ENCODE data around the gene ANHX.

Gene ANHX

DNA sequence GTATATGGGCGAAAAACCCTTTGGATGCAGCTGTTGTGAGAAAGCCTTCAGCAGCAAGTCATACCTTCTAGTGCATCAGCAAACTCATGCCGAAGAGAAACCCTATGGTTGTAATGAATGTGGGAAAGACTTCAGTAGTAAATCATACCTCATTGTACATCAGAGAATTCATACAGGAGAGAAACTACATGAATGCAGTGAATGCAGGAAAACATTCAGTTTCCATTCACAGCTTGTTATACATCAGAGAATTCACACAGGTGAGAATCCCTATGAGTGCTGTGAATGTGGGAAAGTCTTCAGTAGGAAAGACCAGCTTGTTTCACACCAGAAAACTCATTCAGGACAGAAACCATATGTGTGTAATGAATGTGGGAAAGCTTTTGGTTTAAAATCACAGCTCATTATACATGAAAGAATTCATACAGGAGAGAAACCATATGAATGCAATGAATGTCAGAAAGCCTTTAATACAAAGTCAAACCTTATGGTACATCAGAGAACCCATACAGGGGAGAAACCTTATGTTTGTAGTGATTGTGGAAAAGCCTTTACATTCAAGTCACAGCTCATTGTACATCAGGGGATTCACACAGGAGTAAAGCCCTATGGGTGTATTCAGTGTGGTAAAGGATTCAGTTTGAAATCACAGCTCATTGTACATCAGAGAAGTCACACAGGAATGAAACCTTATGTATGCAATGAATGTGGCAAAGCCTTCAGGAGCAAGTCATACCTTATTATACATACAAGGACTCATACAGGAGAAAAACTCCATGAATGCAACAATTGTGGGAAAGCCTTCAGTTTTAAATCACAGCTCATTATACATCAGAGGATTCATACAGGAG is 33.0 kb downstream of the ANHX start:
- DNase-seq, result no peak

DNA sequence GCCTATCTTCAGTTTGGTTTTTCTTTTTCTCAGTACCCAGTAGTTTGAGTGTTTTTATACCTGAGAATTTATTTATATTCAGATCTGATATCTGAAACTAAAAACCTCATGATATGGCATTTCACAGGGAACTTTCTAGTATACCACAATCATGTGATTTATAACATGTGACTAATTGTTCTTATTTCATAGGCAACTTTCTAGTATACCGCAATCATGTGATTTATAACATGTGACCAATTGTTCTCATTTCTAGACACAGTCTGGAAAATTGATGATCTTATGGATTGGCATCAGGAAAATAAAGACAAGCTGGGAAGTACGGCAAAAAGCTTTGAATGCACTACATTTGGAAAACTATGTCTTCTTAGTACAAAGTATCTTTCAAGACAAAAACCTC is 33.8 kb downstream of the ANHX start:
- no peak for DNase-seq

DNA sequence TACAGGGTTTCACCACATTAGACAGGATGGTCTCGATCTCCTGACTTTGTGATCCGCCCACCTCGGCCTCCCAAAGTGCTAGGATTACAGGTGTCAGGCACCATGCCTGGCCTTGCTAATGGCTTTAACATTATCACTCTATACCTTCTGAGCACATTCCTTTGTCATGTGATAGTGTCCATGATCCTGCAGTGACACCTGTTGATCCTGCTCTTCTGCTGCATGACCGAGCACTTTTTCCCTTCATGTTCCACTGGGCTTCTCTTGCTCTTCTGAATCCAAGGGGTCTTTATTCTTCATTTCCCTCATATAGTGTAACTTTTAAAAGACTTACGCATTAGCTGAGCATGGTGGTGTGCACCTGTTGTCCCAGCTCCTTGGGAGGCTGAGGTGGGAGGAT is 42.8 kb downstream of the ANHX start:
- no peak for DNase-seq

DNA sequence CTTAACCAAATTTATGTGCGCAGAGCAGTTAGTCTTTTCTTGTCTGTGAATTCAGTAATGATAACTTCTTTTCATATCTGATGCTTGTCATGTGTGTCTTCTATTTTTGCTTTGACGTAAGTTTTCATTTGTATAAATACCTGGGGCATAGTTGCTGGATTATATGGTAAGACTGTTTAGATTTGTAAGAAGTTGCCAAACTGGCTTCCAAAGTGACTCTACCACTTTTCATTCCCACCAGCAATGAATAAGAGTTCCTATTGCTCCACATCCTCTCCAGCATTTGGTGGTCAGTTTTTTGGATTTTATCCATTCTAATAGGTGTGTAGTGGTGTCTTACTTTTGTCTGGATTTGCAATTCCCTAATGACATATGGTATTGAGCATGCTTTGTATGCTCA is 45.5 kb downstream of the ANHX start:
- no peak for DNase-seq

DNA sequence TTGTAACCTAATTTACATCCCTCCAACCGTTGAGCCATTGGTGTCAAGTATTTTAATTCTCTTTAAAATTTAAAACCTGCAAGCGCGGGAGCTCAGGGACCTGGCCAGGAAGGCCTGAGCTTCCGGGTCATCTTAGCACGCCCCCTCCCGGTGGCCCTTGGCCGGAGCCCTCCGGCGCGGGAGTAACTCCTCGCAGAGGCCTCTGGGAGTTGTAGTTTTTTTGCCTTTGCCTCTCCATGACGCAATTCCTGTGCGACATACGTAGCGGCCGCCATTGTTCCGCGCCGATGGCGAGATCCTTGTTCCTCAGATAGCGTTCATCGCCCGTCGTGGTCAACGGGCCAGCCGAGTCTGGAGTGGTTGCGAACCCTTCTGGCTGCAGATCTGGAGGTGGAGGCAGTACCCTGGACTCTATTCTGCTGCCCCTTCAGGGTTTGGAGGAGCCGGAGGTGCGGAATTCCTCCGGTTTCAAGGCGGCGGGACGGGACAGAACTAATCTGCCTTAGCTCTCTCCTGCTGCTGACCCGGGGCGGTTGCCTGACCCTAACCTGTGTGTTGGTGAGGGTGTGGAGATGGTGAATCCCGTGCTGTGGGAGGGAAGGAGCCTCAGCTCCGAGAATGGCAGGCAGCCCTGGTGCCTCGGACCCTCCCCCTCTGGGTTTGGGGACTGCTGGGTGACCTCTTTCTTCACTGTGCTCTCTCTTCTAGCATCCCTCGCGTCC is 54.3 kb downstream of the ANHX start, which contains the start of gene ZNF268:
TSS of gene ZNF268 (plus strand) at position 258 of the 722 bp plus-strand sequence. CDS start 503 bp downstream, outside the sequence.
- peak; percentile 69 to 92 (median 79) for DNase-seq

DNA sequence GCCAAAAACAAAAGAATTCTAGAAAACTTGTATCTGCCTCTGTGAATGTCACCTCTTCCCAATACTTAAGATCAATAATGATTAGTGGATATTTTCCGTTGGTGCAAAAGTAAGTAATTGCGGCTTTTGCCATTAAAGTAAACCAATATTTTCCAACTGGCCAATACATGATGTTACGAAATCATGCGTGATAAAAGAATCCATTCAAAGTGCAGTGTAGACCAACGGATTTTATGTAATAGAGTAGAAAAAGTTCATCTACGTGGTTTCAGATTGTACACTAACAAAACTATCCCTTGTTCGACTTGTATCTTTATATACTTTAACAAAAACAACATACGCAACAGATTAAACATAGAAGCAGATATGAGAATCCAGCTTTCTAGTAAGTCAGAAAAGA is 55.0 kb downstream of the ANHX start:
- DNase-seq, result no peak

DNA sequence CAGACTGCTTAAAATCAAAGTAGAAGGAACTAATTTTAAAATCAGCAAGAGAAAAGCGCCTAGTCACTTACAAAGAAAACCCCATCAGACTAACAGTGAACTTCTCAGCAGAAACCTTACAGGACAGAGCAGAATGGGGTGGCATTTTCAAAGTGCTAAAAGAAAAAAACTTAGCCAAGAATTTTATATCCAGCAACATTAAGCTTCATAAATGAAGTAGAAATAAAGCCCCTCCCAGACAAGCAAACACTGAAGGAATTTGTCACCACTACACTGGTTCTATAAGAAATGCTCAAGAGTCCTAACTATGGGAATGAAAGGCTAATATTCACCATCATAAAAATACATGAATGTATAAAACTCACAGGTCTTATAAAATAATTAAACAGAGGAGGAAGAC is 60.8 kb downstream of the ANHX start:
- DNase-seq, result no peak

DNA sequence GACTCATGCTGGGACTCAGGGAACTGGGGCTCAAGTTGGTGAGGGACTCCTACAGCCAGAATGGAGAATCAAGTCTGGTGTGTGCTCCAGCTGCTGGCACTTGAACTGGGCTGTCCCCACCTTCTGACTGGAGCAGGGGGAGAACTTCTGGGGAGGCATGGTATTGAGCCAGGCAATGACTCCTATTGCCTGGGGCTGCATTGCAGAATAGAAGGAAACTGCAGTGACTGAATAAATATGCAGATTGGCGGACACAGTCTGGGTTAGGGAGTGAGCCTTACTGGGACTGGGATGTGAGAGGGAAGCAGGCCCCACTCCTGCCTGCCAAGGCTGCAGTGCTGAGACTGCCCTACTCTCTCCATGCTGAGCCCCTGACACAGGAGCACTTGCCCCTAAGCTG is 63.2 kb downstream of the ANHX start:
- DNase-seq, result no peak
